ENCODE measurements around the gene DYSF. TPM values are rescaled to one million over a fixed set of nuclear protein-coding genes. Genes with fewer than 3 reads are reported as not detected.

DYSF gene
- total and polyA plus RNA-seq, 8 donors, result 17.8 to 71.4 (median 21.6) TPM

DNA sequence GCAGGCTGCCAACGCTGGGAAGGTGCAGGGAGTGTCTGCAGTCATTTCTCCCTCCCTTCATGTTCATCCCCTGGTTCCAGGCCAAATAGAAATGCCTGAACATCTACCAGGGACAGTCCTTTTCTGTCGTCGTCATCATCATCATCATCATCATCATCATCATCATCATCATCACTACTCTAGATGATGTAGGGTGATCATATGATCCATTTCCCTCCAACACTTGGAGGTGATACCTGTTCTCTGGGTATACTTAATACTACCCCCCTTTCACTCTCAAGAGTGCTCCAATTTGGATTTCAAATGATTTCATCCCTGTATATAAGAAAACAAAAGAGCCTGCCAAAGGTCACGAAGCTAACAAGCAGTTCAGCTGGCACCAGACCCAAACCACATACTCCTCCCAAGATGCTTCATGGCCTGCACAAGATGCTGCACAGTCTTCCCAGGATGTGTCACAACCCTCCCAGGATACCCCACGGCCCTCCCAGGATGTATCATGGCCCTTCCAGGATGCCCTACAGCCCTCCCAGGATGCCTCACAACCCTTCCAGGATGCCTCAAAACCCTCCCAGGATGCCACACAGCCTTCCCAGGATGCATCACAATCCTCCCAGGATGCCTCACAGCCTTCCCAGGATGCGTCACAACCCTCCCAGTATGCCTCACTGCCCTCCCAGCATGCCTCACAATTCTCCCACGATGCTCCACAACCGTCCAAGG is 257.9 kb downstream of the DYSF start:
- intact Hi-C loops (cut with DNase I), result no loop called here
- TF ChIP-seq CTCF (IDR thresholded peaks at IDR 0.05), result no peak
- DNase-seq, result peak in 1 of 4 donors; percentile 46

DNA sequence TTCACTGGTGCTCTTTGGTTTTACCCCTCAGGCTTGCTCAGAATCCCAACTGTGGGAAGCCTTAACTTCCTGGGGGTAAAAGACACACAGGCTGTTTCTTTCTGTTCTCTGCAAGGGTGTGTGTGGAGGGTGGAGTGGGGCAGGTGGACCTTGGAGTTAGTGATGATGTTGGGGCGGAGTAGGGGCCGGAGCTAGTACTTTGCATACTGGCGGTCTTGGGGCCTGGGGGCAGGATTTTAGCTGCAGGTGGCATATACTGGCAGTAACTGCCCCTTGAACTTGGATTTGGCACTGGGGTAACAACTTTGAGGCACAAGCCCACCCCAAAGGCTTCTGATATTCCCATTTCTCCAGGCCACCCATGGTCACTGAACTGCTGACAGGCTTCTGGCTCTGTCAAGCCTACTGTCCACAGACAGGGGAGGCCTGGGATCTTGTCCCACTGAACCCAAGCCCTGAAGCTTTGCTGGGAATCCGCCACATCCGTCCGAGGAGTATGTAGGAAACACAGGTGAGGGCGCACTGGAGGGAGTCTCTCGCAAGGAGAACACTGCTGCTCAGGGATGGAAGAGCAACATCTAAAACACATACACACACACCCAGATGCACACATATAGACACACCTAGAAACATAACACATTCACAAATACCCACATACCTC is 258.9 kb downstream of the DYSF start:
- H3K27ac ChIP-seq, result no peak overlapping the region
- H3K4me3 ChIP-seq, result no peak overlapping the region
- no peak for ATAC-seq
- H3K9me3 ChIP-seq, result no peaks in the 10 kb centered on the region
- H3K27me3 ChIP-seq, result no peaks in the 10 kb centered on the region
- intact Hi-C loops (cut with DNase I), result no loop called here
- H3K36me3 ChIP-seq, result no peaks in the 10 kb centered on the region
- DNase-seq, result no peak
- TF ChIP-seq CTCF (IDR thresholded peaks at IDR 0.05), result no peak
- peaks cover 11 to 16% of the 10 kb centered on the region in 2 donors for H3K4me1 ChIP-seq

More for the DNA sequence above, 257.9 kb downstream of the DYSF start:
- Histone ChIP-seq H3K36me3 (no peaks in the 10 kb centered on the region), H3K27ac (no peak overlapping the region), H3K27me3 (no peaks in the 10 kb centered on the region), H3K4me3 (no peak overlapping the region), H3K9me3 (no peaks in the 10 kb centered on the region), H3K4me1 (peaks cover 2 to 8% of the 10 kb centered on the region in 2 donors)
- no peak for ATAC-seq

GRCh38 chr2:71713581-71714580 is 260.5 kb downstream of the DYSF start:
- ATAC-seq (no peak), DNase-seq (no peak)
- Histone ChIP-seq H3K27me3 (no peaks in the 10 kb centered on the region), H3K4me1 (peaks cover 18 to 19% of the 10 kb centered on the region in 2 donors), H3K9me3 (no peaks in the 10 kb centered on the region), H3K27ac (no peak overlapping the region), H3K4me3 (no peak overlapping the region), H3K36me3 (no peaks in the 10 kb centered on the region)
- no peak for TF ChIP-seq CTCF (IDR thresholded peaks at IDR 0.05)
- intact Hi-C loops (cut with DNase I), result no loop called here

DNA sequence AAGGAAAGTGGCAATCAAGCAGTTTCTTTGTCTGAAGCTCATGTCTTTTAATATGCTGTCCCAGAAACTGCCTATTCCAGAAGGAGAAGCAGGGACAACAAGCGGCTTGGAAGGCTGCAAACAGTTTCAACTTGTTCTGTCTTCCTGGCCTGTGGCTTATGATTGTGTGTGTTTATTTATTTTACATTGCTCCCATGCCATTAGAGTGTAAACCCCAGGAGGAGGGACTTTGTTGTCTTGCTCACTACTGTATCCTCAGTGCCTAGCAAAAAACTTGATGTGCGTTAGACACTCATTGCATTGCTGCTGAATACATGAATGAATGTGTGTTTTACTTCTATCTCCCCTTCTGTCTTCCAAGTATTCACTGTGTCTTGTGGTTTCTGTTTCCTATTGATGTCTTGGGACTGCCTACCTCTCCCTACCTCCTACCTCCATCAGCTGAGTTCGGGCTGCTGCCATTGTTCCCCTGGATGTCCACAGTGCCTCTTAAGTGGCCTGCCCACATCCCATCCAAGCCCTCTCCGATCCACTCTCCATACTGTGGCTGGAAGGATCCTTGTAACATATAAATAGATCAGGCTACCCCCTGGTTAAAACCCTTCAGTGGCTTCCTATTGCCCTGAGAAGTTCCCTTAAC is 261.4 kb downstream of the DYSF start:
- Histone ChIP-seq H3K27ac (no peak overlapping the region), H3K4me1 (peaks cover 18 to 19% of the 10 kb centered on the region in 2 donors), H3K9me3 (no peaks in the 10 kb centered on the region), H3K36me3 (no peaks in the 10 kb centered on the region), H3K27me3 (no peaks in the 10 kb centered on the region), H3K4me3 (no peak overlapping the region)
- DNase-seq, result no peak
- intact Hi-C loops (cut with DNase I), result no loop called here
- TF ChIP-seq CTCF (IDR thresholded peaks at IDR 0.05), result no peak
- ATAC-seq, result no peak

Measured in left lung (tissue), 10 donors.